Hepatocyte (in vitro differentiated cells): ENCODE data around the gene ADCY2.

Experiments
- EZH2 ChIP-seq: fragments of 200-600 bp; sonication (generic); IDR thresholded peaks from 2 replicates; pipeline ENCODE4 v1.6.1; 2016; ENCODE audit warnings: antibody characterized with exemption, mild to moderate bottlenecking, borderline replicate concordance
- TF ChIP-seq, protein P1 (sequence below): fragments of 200-600 bp; sonication (generic); IDR thresholded peaks from 2 replicates; pipeline ENCODE4 v1.5.1; 2016; ENCODE audit warnings: antibody characterized with exemption, mild to moderate bottlenecking; ENCODE audit not compliant: poor library complexity

DNA sequence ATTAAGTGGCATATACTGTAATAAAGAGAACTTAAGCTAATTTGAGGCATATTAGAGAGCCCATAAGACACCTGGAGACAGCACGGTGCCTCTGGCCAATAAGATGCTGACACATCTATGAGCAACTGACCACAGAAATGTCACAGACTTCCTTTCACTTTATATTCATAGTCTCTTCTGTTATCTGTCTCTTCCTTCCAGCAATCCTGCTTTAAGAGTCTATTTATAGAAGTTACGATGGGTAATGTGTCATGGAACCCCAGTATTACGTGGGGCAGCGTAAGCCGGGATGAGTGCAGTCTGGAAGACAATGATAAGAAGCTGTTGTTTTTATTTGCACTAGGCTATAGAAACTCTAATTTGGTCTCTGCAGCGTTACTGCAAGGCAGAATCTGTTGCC, 318.2 kb downstream of the ADCY2 start:
- TF ChIP-seq, protein P1, sequence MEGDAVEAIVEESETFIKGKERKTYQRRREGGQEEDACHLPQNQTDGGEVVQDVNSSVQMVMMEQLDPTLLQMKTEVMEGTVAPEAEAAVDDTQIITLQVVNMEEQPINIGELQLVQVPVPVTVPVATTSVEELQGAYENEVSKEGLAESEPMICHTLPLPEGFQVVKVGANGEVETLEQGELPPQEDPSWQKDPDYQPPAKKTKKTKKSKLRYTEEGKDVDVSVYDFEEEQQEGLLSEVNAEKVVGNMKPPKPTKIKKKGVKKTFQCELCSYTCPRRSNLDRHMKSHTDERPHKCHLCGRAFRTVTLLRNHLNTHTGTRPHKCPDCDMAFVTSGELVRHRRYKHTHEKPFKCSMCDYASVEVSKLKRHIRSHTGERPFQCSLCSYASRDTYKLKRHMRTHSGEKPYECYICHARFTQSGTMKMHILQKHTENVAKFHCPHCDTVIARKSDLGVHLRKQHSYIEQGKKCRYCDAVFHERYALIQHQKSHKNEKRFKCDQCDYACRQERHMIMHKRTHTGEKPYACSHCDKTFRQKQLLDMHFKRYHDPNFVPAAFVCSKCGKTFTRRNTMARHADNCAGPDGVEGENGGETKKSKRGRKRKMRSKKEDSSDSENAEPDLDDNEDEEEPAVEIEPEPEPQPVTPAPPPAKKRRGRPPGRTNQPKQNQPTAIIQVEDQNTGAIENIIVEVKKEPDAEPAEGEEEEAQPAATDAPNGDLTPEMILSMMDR, result no peak
- TF ChIP-seq EZH2, result no peak
